Neural cell (in vitro differentiated cells): Measurements from ENCODE around the gene PRKAR1B. TPM values are rescaled to one million over a fixed set of nuclear protein-coding genes. Genes with fewer than 3 reads are reported as not detected.
"Not testable (repeated sequence)": the region's sequence is repeated elsewhere in the genome, so short reads cannot be mapped to it uniquely, and the experiment has no call there.

Experiments used
- H2AFZ ChIP-seq: fragments of 200-600, 300-800 bp; sonication (generic), shearing (Covaris generic); 2 replicates; pipeline ENCODE4 v1.6.0; 2014; ENCODE audit warnings: low read depth, mild to moderate bottlenecking, antibody characterized with exemption, low read length, moderate library complexity
- H3F3A ChIP-seq: fragments of 200-600 bp; shearing (Covaris generic); 2 replicates; pipeline ENCODE4 v1.6.1; 2016; ENCODE audit warnings: mild to moderate bottlenecking, moderate library complexity, mixed read lengths, antibody characterized with exemption, low read length; ENCODE audit not compliant: insufficient read depth, poor library complexity, severe bottlenecking
- H3K27ac ChIP-seq: fragments of 200-600, 300-800 bp; sonication (generic), shearing (Covaris generic); 2 replicates; pipeline ENCODE4 v1.5.1; 2014; ENCODE audit warnings: mild to moderate bottlenecking, low read length, moderate library complexity
- H3K27me3 ChIP-seq: fragments of 300-800, 200-600 bp; sonication (generic), shearing (Covaris generic); 2 replicates; pipeline ENCODE4 v1.6.0; 2014; ENCODE audit warnings: mild to moderate bottlenecking, low read depth, low read length, moderate library complexity; ENCODE audit not compliant: insufficient read depth
- H3K36me3 ChIP-seq: fragments of 300-800, 200-600 bp; sonication (generic), shearing (Covaris generic); 2 replicates; pipeline ENCODE4 v1.5.1; 2014; ENCODE audit warnings: mild to moderate bottlenecking, antibody characterized with exemption, low read length, moderate library complexity; ENCODE audit not compliant: insufficient read depth
- H3K4me2 ChIP-seq: fragments of 300-800, 200-600 bp; sonication (generic), shearing (Covaris generic); 2 replicates; pipeline ENCODE4 v1.6.0; 2014; ENCODE audit warnings: mild to moderate bottlenecking, low read length
- H3K4me3 ChIP-seq: fragments of 300-800, 200-600 bp; sonication (generic), shearing (Covaris generic); 2 replicates; pipeline ENCODE4 v1.5.1; 2014; ENCODE audit warnings: mild to moderate bottlenecking, low read length, moderate library complexity
- H3K79me2 ChIP-seq: fragments of 200-600 bp; shearing (Covaris generic); replicated peaks from 2 replicates; pipeline ENCODE4 v1.6.0; 2014; ENCODE audit warnings: mild to moderate bottlenecking, low read length, moderate library complexity; ENCODE audit not compliant: insufficient read depth
- H3K9ac ChIP-seq: fragments of 300-800, 200-600 bp; sonication (generic), shearing (Covaris generic); 2 replicates; pipeline ENCODE4 v1.6.1; 2016; ENCODE audit warnings: mild to moderate bottlenecking, low read length, mixed read lengths
- H3K9me2 ChIP-seq: fragments of 200-600 bp; shearing (Covaris generic); 2 replicates; pipeline ENCODE4 v1.6.1; 2016; ENCODE audit warnings: mild to moderate bottlenecking, low read length, mixed read lengths; ENCODE audit not compliant: insufficient read depth
- H3K9me3 ChIP-seq: fragments of 200-600, 300-800 bp; sonication (generic), shearing (Covaris generic); 2 replicates; pipeline ENCODE4 v1.6.1; 2016; ENCODE audit warnings: mild to moderate bottlenecking, mixed run types, low read length, moderate library complexity, mixed read lengths
- H4K20me1 ChIP-seq: fragments of 200-600 bp; shearing (Covaris generic); 2 replicates; pipeline ENCODE4 v1.6.1; 2016; ENCODE audit warnings: mild to moderate bottlenecking, mixed run types; ENCODE audit not compliant: insufficient read depth
- CTCF ChIP-seq: fragments of 450-650 bp; IDR thresholded peaks from 2 replicates; pipeline ENCODE4 v1.5.1; 2014; ENCODE audit warnings: antibody characterized with exemption, mild to moderate bottlenecking, moderate library complexity; ENCODE audit not compliant: poor library complexity, severe bottlenecking
- EP300 ChIP-seq: fragments of 450-650 bp; conservative IDR thresholded peaks from 2 replicates; pipeline ENCODE4 v1.6.1; 2014; ENCODE audit warnings: antibody characterized with exemption, mild to moderate bottlenecking, moderate library complexity; ENCODE audit not compliant: poor library complexity, severe bottlenecking
- EZH2 ChIP-seq: fragments of 200-600, 300-800 bp; shearing (Covaris generic), sonication (generic); IDR thresholded peaks from 2 replicates; pipeline ENCODE4 v1.6.1; 2014; ENCODE audit warnings: antibody characterized with exemption, low read length, borderline replicate concordance, mild to moderate bottlenecking; ENCODE audit not compliant: insufficient read depth, poor library complexity, severe bottlenecking
- MXI1 ChIP-seq: fragments of 450-650 bp; conservative IDR thresholded peaks from 2 replicates; pipeline ENCODE4 v1.6.1; 2014; ENCODE audit warnings: antibody characterized with exemption, mild to moderate bottlenecking; ENCODE audit not compliant: poor library complexity, severe bottlenecking
- POLR2AphosphoS5 ChIP-seq: IDR thresholded peaks from 2 replicates; pipeline ENCODE4 v1.6.1; 2012
- RAD21 ChIP-seq: fragments of 450-650 bp; conservative IDR thresholded peaks from 2 replicates; pipeline ENCODE4 v1.6.1; 2014; ENCODE audit warnings: antibody characterized with exemption, mild to moderate bottlenecking, moderate library complexity
- REST ChIP-seq: IDR thresholded peaks from 2 replicates; pipeline ENCODE4 v1.6.1; 2012; ENCODE audit warnings: borderline replicate concordance
- SMC3 ChIP-seq: fragments of 450-650 bp; conservative IDR thresholded peaks from 2 replicates; pipeline ENCODE4 v1.6.1; 2014; ENCODE audit warnings: antibody characterized with exemption, mild to moderate bottlenecking, moderate library complexity; ENCODE audit not compliant: poor library complexity
- TAF1 ChIP-seq: IDR thresholded peaks from 2 replicates; pipeline ENCODE4 v1.6.1; 2012; ENCODE audit warnings: low read depth
- polyA plus RNA-seq: library from polyadenylated mRNA; depleted of rRNA; stranded (reverse); fragments of >200 nt; gene quantifications from 2 replicates; pipeline ENCODE4 v1.2.3, GENCODE V29; 2014

The PRKAR1B gene
- polyA plus RNA-seq, 1 donor from 2014 or later: 38.6 TPM

- Histone ChIP-seq H2AFZ (no peak overlapping the region), H3F3A (no peaks in the 10 kb centered on the region), H3K4me2 (no peak overlapping the region), H3K27ac (no peak overlapping the region), H4K20me1 (no peaks in the 10 kb centered on the region), H3K4me3 (no peak overlapping the region), H3K27me3 (no peaks in the 10 kb centered on the region), H3K9me2 (no peaks in the 10 kb centered on the region), H3K9me3 (no peaks in the 10 kb centered on the region), H3K79me2 (no peaks in the 10 kb centered on the region), H3K9ac (no peak overlapping the region), H3K36me3 (no peaks in the 10 kb centered on the region)
- TF ChIP-seq EZH2: no peak
- no peak for TF ChIP-seq POLR2AphosphoS5
Measured at GRCh38 chr7:638256-639011, 88.6 kb downstream of the PRKAR1B start.

GRCh38 chr7:637826-638225 lies 89.3 kb downstream of the PRKAR1B start:
- H3F3A ChIP-seq: no peaks in the 10 kb centered on the region
- H3K79me2 ChIP-seq: no peaks in the 10 kb centered on the region
- no peak overlapping the region for H3K4me2 ChIP-seq
- no peak overlapping the region for H3K27ac ChIP-seq
- no peak overlapping the region for H3K4me3 ChIP-seq
- H3K9ac ChIP-seq: no peak overlapping the region
- no peaks in the 10 kb centered on the region for H3K36me3 ChIP-seq
- no peaks in the 10 kb centered on the region for H3K27me3 ChIP-seq
- no peaks in the 10 kb centered on the region for H4K20me1 ChIP-seq
- no peaks in the 10 kb centered on the region for H3K9me3 ChIP-seq
- TF ChIP-seq MXI1: no peak
- no peaks in the 10 kb centered on the region for H3K9me2 ChIP-seq
- no peak overlapping the region for H2AFZ ChIP-seq

- Histone ChIP-seq H3F3A (no peaks in the 10 kb centered on the region), H3K9me2 (no peaks in the 10 kb centered on the region), H3K36me3 (no peaks in the 10 kb centered on the region), H4K20me1 (no peaks in the 10 kb centered on the region), H3K4me2 (no peak overlapping the region), H3K27ac (no peak overlapping the region), H3K79me2 (no peaks in the 10 kb centered on the region), H3K9me3 (no peaks in the 10 kb centered on the region), H2AFZ (no peak overlapping the region), H3K27me3 (no peaks in the 10 kb centered on the region), H3K9ac (no peak overlapping the region), H3K4me3 (no peak overlapping the region)
- TF ChIP-seq POLR2AphosphoS5: no peak
- no peak for TF ChIP-seq EP300
- TF ChIP-seq EZH2: no peak
- no peak for TF ChIP-seq CTCF
- no peak for TF ChIP-seq RAD21
- no peak for TF ChIP-seq MXI1
- TF ChIP-seq SMC3: no peak
- TF ChIP-seq TAF1: no peak
- TF ChIP-seq REST: no peak
Measured at GRCh38 chr7:636396-636795, 90.7 kb downstream of the PRKAR1B start.

GRCh38 chr7:635687-636382 lies 91.2 kb downstream of the PRKAR1B start:
- not testable (repeated sequence) for H3K27ac ChIP-seq, H3K36me3 ChIP-seq, H3F3A ChIP-seq, H3K9me3 ChIP-seq, H3K79me2 ChIP-seq, H3K27me3 ChIP-seq, H3K4me2 ChIP-seq, H2AFZ ChIP-seq, H3K4me3 ChIP-seq, H3K9me2 ChIP-seq, H4K20me1 ChIP-seq, H3K9ac ChIP-seq
